GM10266 (cell line): ENCODE results near the gene FUT8.
"Not testable (repeated sequence)": the region's sequence is repeated elsewhere in the genome, so short reads cannot be mapped to it uniquely, and the experiment has no call there.

Source experiments
- DNase-seq: peaks from one replicate; pipeline ENCODE4 v3.0.0; 2012; ENCODE audit errors: extremely low spot score
- CTCF ChIP-seq: IDR thresholded peaks from 2 replicates; pipeline ENCODE4 v1.5.1; 2012; ENCODE audit warnings: mild to moderate bottlenecking, low read depth; ENCODE audit not compliant: control insufficient read depth, insufficient read depth; ENCODE audit errors: missing control alignments

FUT8 gene

GRCh38 chr14:65465584-65465983 lies 53.1 kb downstream of the FUT8 start:
- no peak for DNase-seq

GRCh38 chr14:65467926-65468325 lies 55.4 kb downstream of the FUT8 start:
- DNase-seq, result not testable (repeated sequence)

More at GRCh38 chr14:65465584-65465983, 53.1 kb downstream of the FUT8 start:
- no peak for TF ChIP-seq CTCF

GRCh38 chr14:65469903-65470302 lies 57.4 kb downstream of the FUT8 start:
- TF ChIP-seq CTCF, result no peak
- no peak for DNase-seq

GRCh38 chr14:65470404-65470880 lies 57.9 kb downstream of the FUT8 start:
- no peak for DNase-seq
- TF ChIP-seq CTCF, result no peak

GRCh38 chr14:65471038-65471878 lies 58.7 kb downstream of the FUT8 start:
- no peak for TF ChIP-seq CTCF
- peak; percentile 16 for DNase-seq

GRCh38 chr14:65472189-65472588 lies 59.7 kb downstream of the FUT8 start:
- no peak for TF ChIP-seq CTCF
- no peak for DNase-seq

GRCh38 chr14:65476273-65476941 lies 63.9 kb downstream of the FUT8 start:
- no peak for TF ChIP-seq CTCF

More at GRCh38 chr14:65476273-65476941, 63.9 kb downstream of the FUT8 start:
- DNase-seq, result no peak
